ENCODE data around the gene SETD5.

- TF ChIP-seq CTCF (IDR thresholded peaks at IDR 0.05), result no peak
- TF ChIP-seq POLR2A (IDR thresholded peaks at IDR 0.05), result no peak
Observed at GRCh38 chr3:9399337-9399703, 1.9 kb downstream of the SETD5 start.
